ENCODE results near the gene PSMG4. TPM values are rescaled to one million over a fixed set of nuclear protein-coding genes. Genes with fewer than 3 reads are reported as not detected.

PSMG4 gene
- total RNA-seq (2014; rRNA removed; shearing (Covaris generic)) = 26.8 and 35.2 TPM in 2 replicates

GRCh38 chr6:3258720-3259490, at the start of gene PSMG4:
PSMG4 (plus strand) TSS chr6:3258947; CDS start chr6:3259023, 76 bp downstream.
- DNase-seq (ENCODE audit: low read depth) = peak; percentile 87

- peak; percentile 98 for DNase-seq (ENCODE audit: low read depth)
Observed at GRCh38 chr6:3209114-3210023, 49.4 kb upstream of the PSMG4 start.

- no peak for DNase-seq (ENCODE audit: low read depth)
Observed at GRCh38 chr6:3210024-3210610, 48.6 kb upstream of the PSMG4 start.

GRCh38 chr6:3211681-3212080, 47.1 kb upstream of the PSMG4 start:
- no peak for DNase-seq (ENCODE audit: low read depth)

- DNase-seq (ENCODE audit: low read depth) = no peak
Observed at GRCh38 chr6:3212261-3212660, 46.5 kb upstream of the PSMG4 start.

GRCh38 chr6:3213334-3213695, 45.4 kb upstream of the PSMG4 start:
- DNase-seq (ENCODE audit: low read depth) = no peak

- DNase-seq (ENCODE audit: low read depth) = no peak
Observed at GRCh38 chr6:3214898-3215297, 43.8 kb upstream of the PSMG4 start.

GRCh38 chr6:3217286-3217685, 41.5 kb upstream of the PSMG4 start:
- no peak for DNase-seq (ENCODE audit: low read depth)

GRCh38 chr6:3218266-3218665, 40.5 kb upstream of the PSMG4 start:
- no peak for DNase-seq (ENCODE audit: low read depth)

- no peak for DNase-seq (ENCODE audit: low read depth)
Observed at GRCh38 chr6:3220366-3220765, 38.4 kb upstream of the PSMG4 start.

GRCh38 chr6:3221578-3221977, 37.2 kb upstream of the PSMG4 start:
- DNase-seq (ENCODE audit: low read depth) = no peak

GRCh38 chr6:3222506-3223038, 36.2 kb upstream of the PSMG4 start:
- DNase-seq (ENCODE audit: low read depth) = no peak

GRCh38 chr6:3226042-3226441, 32.7 kb upstream of the PSMG4 start:
- DNase-seq (ENCODE audit: low read depth) = no peak

- peak; percentile 58 for DNase-seq (ENCODE audit: low read depth)
Observed at GRCh38 chr6:3226481-3227362, 32.0 kb upstream of the PSMG4 start.

- no peak for DNase-seq (ENCODE audit: low read depth)
Observed at GRCh38 chr6:3227363-3228045, 31.2 kb upstream of the PSMG4 start, which contains the start of gene TUBB2B. TUBB2B (minus strand) TSS chr6:3227653; CDS start chr6:3227543, 110 bp downstream.

- no peak for DNase-seq (ENCODE audit: low read depth)
Observed at GRCh38 chr6:3228046-3228671, 30.6 kb upstream of the PSMG4 start.

GRCh38 chr6:3228771-3229565, 29.8 kb upstream of the PSMG4 start:
- no peak for DNase-seq (ENCODE audit: low read depth)

- no peak for DNase-seq (ENCODE audit: low read depth)
Observed at GRCh38 chr6:3229566-3230178, 29.1 kb upstream of the PSMG4 start.
